Vagina (tissue), 2 donors: ENCODE data around the gene ASTN1. TPM values are rescaled to one million over a fixed set of nuclear protein-coding genes. Genes with fewer than 3 reads are reported as not detected.

ENCODE experiments used
- DNase-seq, 2 donors: peaks; one replicate each; pipeline ENCODE4 v3.0.0-alpha.2; 2017; ENCODE audit errors: extremely low spot score in 2 of 2
- H3K27ac ChIP-seq: fragments of 200-600 bp; sonication (generic); one replicate; pipeline ENCODE4 v1.5.1; 2019
- H3K27me3 ChIP-seq: fragments of 200-600 bp; sonication (generic); one replicate; pipeline ENCODE4 v1.5.1; 2019
- H3K36me3 ChIP-seq, 2 donors: fragments of 200-600 bp; sonication (generic); one replicate each; pipeline ENCODE4 v1.5.1; 2017 to 2019
- H3K4me1 ChIP-seq: fragments of 200-600 bp; sonication (generic); one replicate; pipeline ENCODE4 v1.5.1; 2019
- H3K4me3 ChIP-seq, 2 donors: fragments of 200-600 bp; sonication (generic); 1 replicate in 1 of 2; 2 replicates in 1 of 2; pipeline ENCODE4 v1.5.1; 2016 to 2019
- H3K9me3 ChIP-seq: fragments of 200-600 bp; sonication (generic); one replicate; pipeline ENCODE4 v1.5.1; 2019
- CTCF ChIP-seq, 3 experiments: fragments of 450-650 bp in 2 of 3; fragments of 200-600 bp in 1 of 3; sonication (generic) in 1 of 3; IDR thresholded peaks; one replicate each; pipeline ENCODE4 v1.5.1; 2017 to 2019; ENCODE audit warnings: antibody characterized with exemption in 3 of 3, mild to moderate bottlenecking in 2 of 3, moderate library complexity in 2 of 3
- POLR2A ChIP-seq, 2 donors: fragments of 450-650 bp; IDR thresholded peaks; one replicate each; pipeline ENCODE4 v1.6.1; 2017; ENCODE audit warnings: antibody characterized with exemption in 2 of 2, mild to moderate bottlenecking in 2 of 2, moderate library complexity in 2 of 2
- POLR2AphosphoS5 ChIP-seq, 2 donors: sonication (generic); formaldehyde crosslinking; IDR thresholded peaks; one replicate each; pipeline ENCODE4 v1.9.0; 2017; ENCODE audit warnings: antibody characterized with exemption in 2 of 2, mild to moderate bottlenecking in 2 of 2, low read depth in 1 of 2; ENCODE audit not compliant: insufficient read depth in 1 of 2
- intact Hi-C: fragments of 100-400 bp; cut with DNase I; formaldehyde crosslinking; loops from one replicate; pipeline ENCODE4 v1.15.1; 2023
- total RNA-seq: library from RNA; depleted of rRNA; stranded (reverse); fragments of >200 nt; gene quantifications from one replicate; pipeline ENCODE4 v1.2.3, GENCODE V29; 2016

ASTN1 gene
- total RNA-seq, 1 donor from 2014 or later = 4.2 TPM

- H3K4me1 ChIP-seq = no peaks in the 10 kb centered on the region
- TF ChIP-seq POLR2A (IDR thresholded peaks at IDR 0.05) (no peak), POLR2AphosphoS5 (IDR thresholded peaks at IDR 0.05; ENCODE audit: insufficient read depth in 1 of 2, low read depth in 1 of 2) (no peak), CTCF (IDR thresholded peaks at IDR 0.05) (no peak)
- H3K4me3 ChIP-seq = no peak overlapping the region
- no peaks in the 10 kb centered on the region for H3K9me3 ChIP-seq
- intact Hi-C loops = no loop called here
- H3K36me3 ChIP-seq = no peaks in the 10 kb centered on the region
- H3K27ac ChIP-seq = no peak overlapping the region
- no peak for DNase-seq
- H3K27me3 ChIP-seq = no peaks in the 10 kb centered on the region
Observed at GRCh38 chr1:177023249-177023648, 141.3 kb downstream of the ASTN1 start.

GRCh38 chr1:177021687-177022086 lies 142.8 kb downstream of the ASTN1 start:
- Histone ChIP-seq H3K27me3 (no peaks in the 10 kb centered on the region), H3K4me1 (no peaks in the 10 kb centered on the region)
- intact Hi-C loops = no loop called here

GRCh38 chr1:177020851-177021589 lies 143.5 kb downstream of the ASTN1 start:
- Histone ChIP-seq H3K4me1 (no peaks in the 10 kb centered on the region), H3K27me3 (no peaks in the 10 kb centered on the region), H3K36me3 (no peaks in the 10 kb centered on the region), H3K27ac (no peak overlapping the region), H3K4me3 (no peak overlapping the region), H3K9me3 (no peaks in the 10 kb centered on the region)
- intact Hi-C loops = no loop called here
- no peak for DNase-seq
- TF ChIP-seq POLR2A (IDR thresholded peaks at IDR 0.05) = no peak
- no peak for TF ChIP-seq CTCF (IDR thresholded peaks at IDR 0.05)
- TF ChIP-seq POLR2AphosphoS5 (IDR thresholded peaks at IDR 0.05; ENCODE audit: insufficient read depth in 1 of 2, low read depth in 1 of 2) = no peak

More at GRCh38 chr1:177021687-177022086, 142.8 kb downstream of the ASTN1 start:
- Histone ChIP-seq H3K9me3 (no peaks in the 10 kb centered on the region), H3K36me3 (no peaks in the 10 kb centered on the region), H3K4me3 (no peak overlapping the region), H3K27ac (no peak overlapping the region)
- DNase-seq = no peak
- TF ChIP-seq CTCF (IDR thresholded peaks at IDR 0.05) (no peak), POLR2AphosphoS5 (IDR thresholded peaks at IDR 0.05; ENCODE audit: insufficient read depth in 1 of 2, low read depth in 1 of 2) (no peak), POLR2A (IDR thresholded peaks at IDR 0.05) (no peak)

GRCh38 chr1:177017287-177017852 lies 147.1 kb downstream of the ASTN1 start:
- TF ChIP-seq POLR2AphosphoS5 (IDR thresholded peaks at IDR 0.05; ENCODE audit: insufficient read depth in 1 of 2, low read depth in 1 of 2) (no peak), POLR2A (IDR thresholded peaks at IDR 0.05) (no peak), CTCF (IDR thresholded peaks at IDR 0.05) (no peak)
- no peaks in the 10 kb centered on the region for H3K9me3 ChIP-seq
- no peak for DNase-seq
- no peaks in the 10 kb centered on the region for H3K4me1 ChIP-seq
- no peaks in the 10 kb centered on the region for H3K27me3 ChIP-seq
- H3K27ac ChIP-seq = no peak overlapping the region
- no peak overlapping the region for H3K4me3 ChIP-seq
- intact Hi-C loops = no loop called here
- H3K36me3 ChIP-seq = no peaks in the 10 kb centered on the region

GRCh38 chr1:177014325-177014724 lies 150.2 kb downstream of the ASTN1 start:
- Histone ChIP-seq H3K36me3 (no peaks in the 10 kb centered on the region), H3K27ac (no peak overlapping the region), H3K4me1 (no peaks in the 10 kb centered on the region), H3K4me3 (no peak overlapping the region), H3K9me3 (no peaks in the 10 kb centered on the region), H3K27me3 (no peaks in the 10 kb centered on the region)
- intact Hi-C loops = no loop called here
- TF ChIP-seq CTCF (IDR thresholded peaks at IDR 0.05) (no peak), POLR2A (IDR thresholded peaks at IDR 0.05) (no peak), POLR2AphosphoS5 (IDR thresholded peaks at IDR 0.05; ENCODE audit: insufficient read depth in 1 of 2, low read depth in 1 of 2) (no peak)
- DNase-seq = no peak
